ENCODE data around the gene ARHGAP42. TPM values are rescaled to one million over a fixed set of nuclear protein-coding genes. Genes with fewer than 3 reads are reported as not detected.

Gene ARHGAP42
- total and polyA plus RNA-seq, 2 of the 13 experiments (the other 11 are each of a cell fraction or from before 2014, with no cell fraction given) = 2.5 to 4.3 TPM

GRCh38 chr11:100991541-100991940 lies 304.5 kb downstream of the ARHGAP42 start:
- H3K27ac ChIP-seq (ENCODE audit: extremely low read length, insufficient read depth, low read length) = no peak overlapping the region
- no peak for FAIRE-seq
- H3K4me3 ChIP-seq (replicated peaks in 1 of 3; ENCODE audit: insufficient read depth in 1 of 3, low read depth in 2 of 3, low read length in 3 of 3) = no peak overlapping the region
- no TSS peak for BruUV-seq (replicated peaks)
- H4K20me1 ChIP-seq (ENCODE audit: insufficient read depth, low read length) = no peaks in the 10 kb centered on the region
- POLR2A ChIA-PET = no interaction called here
- no peak for DNase-seq (ENCODE audit: low spot score)
- H3K4me1 ChIP-seq (ENCODE audit: insufficient read depth, low read length) = no peaks in the 10 kb centered on the region
- no peaks in the 10 kb centered on the region for H3K27me3 ChIP-seq (ENCODE audit: control insufficient read depth in 1 of 2, insufficient read depth in 2 of 2, low read length in 2 of 2)
- no peak for ATAC-seq
- no peak overlapping the region for H3K4me2 ChIP-seq (ENCODE audit: low read depth, low read length)
- in situ Hi-C loops (cut with HindIII; ENCODE audit: extremely low pct_ligation_motif_present, low pct_unique_long_range_greater_than_20kb) = no loop called here
- no peaks in the 10 kb centered on the region for H3K79me2 ChIP-seq (ENCODE audit: insufficient read depth, low read length)
- intact Hi-C loops (cut with micrococcal nuclease; ENCODE audit: unreplicated experiment) = no loop called here
- H3K9me3 ChIP-seq (ENCODE audit: low read length) = no peaks in the 10 kb centered on the region
- CTCF ChIA-PET (ENCODE audit: low intra/inter-chr PET ratio, low total read pairs) = no interaction called here
- 53% methylated on average over 2 of the region's 2 CpGs for WGBS (ENCODE audit: low lambda C conversion rate)
- no peaks in the 10 kb centered on the region for H3K36me3 ChIP-seq (replicated peaks in 1 of 2; ENCODE audit: control insufficient read depth in 1 of 2, insufficient read depth in 2 of 2, low read length in 2 of 2)
- TF ChIP-seq ZFP41 (CRISPR knock-in tag; IDR thresholded peaks at IDR 0.05; ENCODE audit: borderline replicate concordance) = no peak
- TF ChIP-seq SSRP1 (CRISPR knock-in tag; IDR thresholded peaks at IDR 0.05) = no peak
- TF ChIP-seq MBD4 (IDR thresholded peaks at IDR 0.05; ENCODE audit: borderline replicate concordance, low read length) = no peak
- no peak for TF ChIP-seq FOXC1 (CRISPR knock-in tag; IDR thresholded peaks at IDR 0.05; ENCODE audit: borderline replicate concordance)
- TF ChIP-seq REPIN1 (CRISPR knock-in tag; IDR thresholded peaks at IDR 0.05; ENCODE audit: borderline replicate concordance, low read depth) = no peak
- TF ChIP-seq HMGA1 (CRISPR knock-in tag; conservative IDR thresholded peaks at IDR 0.05) = no peak
- no peak for TF ChIP-seq CCDC6 (CRISPR knock-in tag; IDR thresholded peaks at IDR 0.05)
- TF ChIP-seq KDM2A (CRISPR knock-in tag; IDR thresholded peaks at IDR 0.05; ENCODE audit: borderline replicate concordance, low read depth) = no peak
- no peak for TF ChIP-seq MEIS2 (CRISPR knock-in tag; IDR thresholded peaks at IDR 0.05)
- no peak for TF ChIP-seq SP2 (CRISPR knock-in tag; IDR thresholded peaks at IDR 0.05)
- TF ChIP-seq NCOA2 (CRISPR knock-in tag; IDR thresholded peaks at IDR 0.05) = no peak
- no peak for TF ChIP-seq JUND (CRISPR knock-in tag; IDR thresholded peaks at IDR 0.05)
- TF ChIP-seq CBX5 (CRISPR knock-in tag; IDR thresholded peaks at IDR 0.05; ENCODE audit: borderline replicate concordance) = no peak
- no peak overlapping the region for H2AFZ ChIP-seq (ENCODE audit: low read length)
- H3K9ac ChIP-seq (ENCODE audit: insufficient read depth, low read depth, low read length) = no peak overlapping the region

All from HepG2 (cell line).